GM21528 (cell line): ENCODE results near the gene JAGN1.
"Not testable (repeated sequence)": the region's sequence is repeated elsewhere in the genome, so short reads cannot be mapped to it uniquely, and the experiment has no call there.

ENCODE experiments used
- ATAC-seq: cut with Tn5 transposase; IDR thresholded peaks from one replicate; pipeline ENCODE4 v1.9.1; 2021; ENCODE audit warnings: mild to moderate bottlenecking, moderate library complexity; ENCODE audit not compliant: unreplicated experiment, low FRiP score

JAGN1 gene

DNA sequence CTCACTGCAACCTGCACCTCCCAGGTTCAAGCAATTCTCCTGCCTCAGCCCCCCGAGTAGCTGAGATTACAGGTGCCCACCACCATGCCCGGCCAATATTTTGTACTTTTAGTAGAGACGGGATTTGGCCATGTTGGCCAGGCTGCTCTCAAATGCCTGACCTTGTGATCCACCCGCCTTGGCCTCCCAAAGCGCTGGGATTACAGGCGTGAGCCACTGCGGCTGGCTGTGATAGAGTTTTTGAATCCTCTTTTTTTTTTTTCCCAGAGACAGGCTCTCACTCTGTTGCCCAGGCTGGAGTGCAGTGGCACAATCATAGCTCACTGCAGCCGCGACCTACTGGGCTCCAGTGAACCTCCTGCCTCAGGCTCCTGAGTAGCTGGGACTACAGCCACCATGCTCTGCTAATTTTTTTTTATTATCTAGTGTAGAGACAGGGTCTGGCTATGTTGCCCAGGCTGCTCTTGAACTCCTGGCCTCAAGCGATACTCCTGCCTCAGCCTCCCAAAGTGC, 25.2 kb upstream of the JAGN1 start:
- not testable (repeated sequence) for ATAC-seq

GRCh38 chr3:9866639-9867038, 23.8 kb upstream of the JAGN1 start:
- no peak for ATAC-seq

DNA sequence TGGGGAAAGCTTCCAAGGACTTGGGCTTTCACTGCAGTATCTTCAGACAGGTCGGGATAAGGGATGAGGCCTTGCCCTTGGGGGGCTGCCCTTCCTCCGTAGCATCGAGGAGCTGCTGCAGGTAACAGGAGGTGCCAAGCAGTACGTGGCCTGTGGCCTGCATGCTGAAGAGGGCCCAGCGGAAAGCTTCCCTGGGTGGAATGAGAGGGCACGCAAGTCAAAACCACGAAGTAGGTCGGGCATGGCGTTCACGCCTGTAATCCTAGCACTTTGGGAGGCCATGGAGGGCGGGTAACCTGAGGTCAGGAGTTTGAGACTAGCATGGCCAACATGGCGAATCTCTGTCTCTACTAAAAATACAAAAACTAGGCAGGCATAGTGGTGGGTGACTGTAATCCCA, 23.3 kb upstream of the JAGN1 start:
- ATAC-seq, result no peak

GRCh38 chr3:9869955-9870354, 20.5 kb upstream of the JAGN1 start:
- ATAC-seq, result no peak

DNA sequence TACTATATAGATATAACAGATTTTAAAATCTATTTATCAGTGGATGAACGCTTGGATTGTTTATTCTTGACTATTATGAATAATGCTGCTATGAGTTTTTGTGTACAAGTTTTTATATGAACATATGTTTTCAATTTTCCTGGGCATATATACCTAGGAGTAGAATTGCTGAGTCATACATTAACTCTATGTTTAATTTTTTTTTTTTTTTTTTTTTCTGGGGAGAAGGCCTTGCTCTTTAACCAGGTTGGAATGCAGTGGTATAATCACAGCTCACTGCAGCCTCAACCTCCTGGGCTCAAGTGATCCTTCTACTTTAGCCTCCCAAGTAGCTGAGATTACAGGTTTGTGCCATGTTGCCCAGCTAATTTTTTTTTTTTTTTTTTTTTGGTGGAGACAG, 19.4 kb upstream of the JAGN1 start:
- ATAC-seq, result no peak

GRCh38 chr3:9872067-9872466, 18.3 kb upstream of the JAGN1 start:
- ATAC-seq, result not testable (repeated sequence)

GRCh38 chr3:9875448-9875847, 15.0 kb upstream of the JAGN1 start:
- ATAC-seq, result no peak

DNA sequence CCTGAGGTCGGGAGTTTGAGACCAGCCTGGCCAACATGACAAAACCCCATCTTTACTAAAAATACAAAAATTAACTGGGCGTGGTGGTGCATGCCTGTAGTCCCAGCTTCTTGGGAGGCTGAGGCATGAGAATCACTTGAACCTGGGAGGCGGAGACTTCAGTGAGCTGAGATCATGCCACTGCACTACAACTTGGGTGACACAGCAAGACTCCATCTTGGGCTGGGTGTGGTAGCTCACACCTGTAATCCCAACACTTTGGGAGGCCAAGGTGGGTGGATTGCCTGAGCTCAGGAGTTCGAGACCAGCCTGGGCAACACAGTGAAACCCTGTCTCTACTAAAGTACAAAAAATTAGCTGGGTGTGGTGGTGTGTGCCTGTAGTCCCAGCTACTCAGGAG, 14.2 kb upstream of the JAGN1 start:
- ATAC-seq, result not testable (repeated sequence)

DNA sequence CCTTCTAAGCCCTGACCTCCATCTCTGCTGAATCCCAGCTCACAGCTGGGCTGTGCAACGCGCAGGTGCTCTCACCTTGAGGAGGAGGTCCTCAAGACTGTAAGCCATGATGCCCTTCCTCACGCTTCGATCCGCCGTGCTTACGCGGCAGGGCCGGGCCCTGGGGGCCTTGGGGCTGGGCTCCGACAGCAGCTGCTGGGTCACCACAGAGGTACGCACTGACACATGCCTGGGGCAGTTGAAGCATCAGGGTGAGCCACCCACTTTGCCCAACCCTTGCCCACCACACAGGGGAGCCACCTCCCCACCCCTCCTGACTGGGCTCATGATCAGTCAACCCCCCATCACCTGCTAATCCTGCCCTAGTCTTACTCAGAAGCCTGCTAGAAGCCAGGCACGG, 13.4 kb upstream of the JAGN1 start:
- no peak for ATAC-seq

GRCh38 chr3:9878700-9879099, 11.7 kb upstream of the JAGN1 start:
- no peak for ATAC-seq

DNA sequence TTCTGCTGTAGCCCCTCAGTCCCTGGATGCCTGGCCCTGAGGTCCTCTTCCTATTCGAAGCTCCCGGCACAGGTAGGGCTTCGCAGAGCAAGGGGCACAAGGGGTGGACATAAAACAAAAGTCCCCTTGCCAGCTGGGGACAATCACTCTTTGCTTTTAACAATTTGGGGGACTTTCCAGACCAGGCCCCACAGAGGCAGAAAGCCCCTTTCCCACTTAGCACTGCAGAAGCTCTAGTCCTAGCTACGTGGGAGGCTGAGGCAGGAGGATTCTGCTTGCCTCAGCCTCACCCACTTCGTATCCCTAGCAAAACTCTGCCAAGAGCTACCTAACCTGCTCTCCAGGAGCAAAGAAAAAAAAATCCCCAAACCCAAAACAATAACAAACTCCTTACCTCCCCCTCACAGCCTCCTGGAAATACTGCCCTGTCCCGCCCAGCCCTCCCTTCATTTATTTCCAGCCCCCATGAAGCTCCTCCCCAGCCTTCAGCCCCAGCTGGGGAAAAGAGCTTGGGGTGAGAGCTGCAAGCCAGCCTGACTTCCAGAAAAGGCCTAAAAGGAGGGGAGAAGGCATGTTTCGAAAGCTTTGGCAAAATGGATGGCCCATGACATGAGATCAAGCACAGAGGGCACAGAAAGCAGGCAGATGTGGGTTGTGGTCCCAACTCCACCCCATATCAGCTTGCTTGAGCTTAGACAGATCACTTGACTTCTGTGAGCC, 10.4 kb upstream of the JAGN1 start, which contains the start of gene CIDEC:
Gene CIDEC (minus strand): TSS at position 424 of the 720 bp plus-strand sequence. CDS start 1,767 bp downstream, outside the sequence.
- no peak for ATAC-seq

DNA sequence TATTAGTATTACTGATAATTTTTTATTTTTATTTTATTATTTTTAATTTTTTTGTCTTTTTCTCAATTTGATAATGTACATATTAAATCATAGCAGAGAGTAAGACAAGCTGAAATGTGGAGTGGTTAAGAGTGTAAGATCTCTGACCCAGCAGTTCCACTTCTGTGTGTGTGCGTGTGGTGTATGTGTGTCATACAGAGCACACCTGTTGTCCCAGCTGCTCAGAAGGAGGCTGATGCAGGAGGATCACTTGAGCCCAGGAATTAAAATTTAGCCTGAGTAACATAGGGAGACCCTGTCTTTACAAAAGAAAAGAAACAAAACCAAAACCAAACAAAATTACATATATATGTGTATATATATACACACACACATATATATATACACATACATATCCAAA, 9.0 kb upstream of the JAGN1 start:
- ATAC-seq, result no peak

DNA sequence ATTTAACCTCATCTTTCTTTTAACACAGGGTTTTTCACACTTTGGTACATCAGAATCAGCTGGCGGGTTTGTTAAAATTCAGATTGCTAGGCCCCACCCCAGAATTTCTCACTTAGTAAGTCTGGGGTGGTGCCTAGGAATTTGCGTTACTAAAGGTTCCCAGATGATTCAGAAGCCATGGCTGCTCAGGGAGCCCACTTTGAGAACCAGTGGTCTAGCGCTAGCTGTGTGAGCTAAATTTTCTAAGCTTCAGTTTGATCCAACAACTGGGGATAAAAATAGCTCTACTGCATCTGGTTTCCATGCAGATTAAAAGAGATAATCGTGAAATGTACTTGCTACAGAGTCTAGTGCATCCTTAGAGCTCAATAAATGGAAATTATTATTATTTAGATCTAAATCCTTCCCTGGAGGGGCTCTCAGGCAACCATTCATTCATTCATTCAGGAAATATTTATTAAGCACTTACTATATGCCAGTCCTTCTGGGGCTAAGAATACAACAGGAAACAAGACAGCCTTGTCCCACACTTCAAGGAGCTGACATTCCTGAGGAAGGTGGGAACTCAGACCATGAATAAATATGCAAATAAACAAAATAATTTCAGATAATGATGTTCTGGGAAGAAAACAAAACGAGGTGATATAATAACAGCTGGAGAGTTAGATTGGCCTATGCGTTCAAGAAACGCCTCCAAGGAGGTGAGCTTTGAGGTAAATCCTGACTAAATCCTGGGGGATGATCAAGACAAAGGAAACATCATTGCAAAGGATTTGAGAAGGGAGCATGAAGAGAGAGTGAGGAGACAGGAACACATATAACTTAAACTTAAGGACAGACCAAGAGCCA, 6.5 kb upstream of the JAGN1 start:
- ATAC-seq, result no peak

- no peak for ATAC-seq
These were observed 5.8 kb upstream of the JAGN1 start for GRCh38 chr3:9884555-9885165.

DNA sequence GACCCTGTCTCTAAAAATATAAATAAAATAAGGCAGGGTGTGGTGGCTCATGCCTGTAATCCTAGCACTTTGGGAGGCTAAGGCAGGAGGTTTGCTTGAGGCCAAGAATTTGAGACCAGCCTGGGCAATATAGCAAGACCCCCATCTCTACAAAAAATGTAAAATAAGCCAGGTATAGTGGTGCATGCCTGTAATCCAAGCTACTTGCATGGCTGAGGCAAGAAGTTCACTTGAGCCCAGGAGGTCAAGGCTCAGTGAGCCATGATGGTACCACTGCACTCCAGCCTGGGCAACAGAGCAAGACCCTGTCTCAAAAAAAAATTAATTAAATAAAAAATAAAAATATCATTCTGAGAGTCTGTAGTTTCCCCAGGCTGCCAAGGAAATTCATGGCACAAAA, 4.1 kb upstream of the JAGN1 start:
- no peak for ATAC-seq

DNA sequence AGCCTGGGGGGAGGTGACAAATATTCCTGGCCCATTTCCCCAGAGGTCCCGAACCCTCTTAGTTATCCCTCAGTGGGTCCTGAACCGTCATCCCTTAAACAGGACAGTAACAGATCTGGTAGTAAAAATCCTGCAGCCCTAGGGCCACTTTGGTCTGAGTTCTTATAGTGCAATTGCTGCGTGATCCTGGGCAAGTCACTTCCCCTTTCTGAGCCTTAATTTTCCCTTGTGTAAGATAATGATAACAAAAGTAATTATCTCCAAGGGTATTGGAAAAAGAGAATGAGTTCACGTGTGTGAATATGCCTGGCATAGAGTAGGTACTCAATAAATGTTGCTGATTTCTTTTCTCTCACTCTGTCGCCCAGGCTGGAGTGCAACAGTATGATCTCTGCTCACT, 2.9 kb upstream of the JAGN1 start:
- ATAC-seq, result no peak

GRCh38 chr3:9888540-9888939, 1.9 kb upstream of the JAGN1 start:
- ATAC-seq, result no peak

DNA sequence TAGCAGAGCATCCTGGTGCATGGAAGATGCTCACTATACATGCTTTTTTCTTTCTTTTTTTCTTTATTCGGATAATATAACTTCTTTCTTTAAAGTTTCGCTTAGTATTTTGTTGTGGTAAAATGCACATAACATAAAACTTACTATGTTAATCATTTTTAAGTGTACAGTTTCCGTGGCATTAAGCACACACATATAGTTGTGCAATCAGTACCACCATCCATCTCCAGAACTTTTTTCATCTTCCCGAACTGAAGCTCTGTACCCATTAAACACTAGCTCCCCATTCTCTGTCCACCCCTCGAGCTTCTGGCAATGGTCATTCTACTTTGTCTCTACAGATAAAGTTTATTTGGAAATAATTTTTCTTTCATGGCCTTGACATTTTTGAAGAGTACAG, 1.0 kb upstream of the JAGN1 start:
- no peak for ATAC-seq

DNA sequence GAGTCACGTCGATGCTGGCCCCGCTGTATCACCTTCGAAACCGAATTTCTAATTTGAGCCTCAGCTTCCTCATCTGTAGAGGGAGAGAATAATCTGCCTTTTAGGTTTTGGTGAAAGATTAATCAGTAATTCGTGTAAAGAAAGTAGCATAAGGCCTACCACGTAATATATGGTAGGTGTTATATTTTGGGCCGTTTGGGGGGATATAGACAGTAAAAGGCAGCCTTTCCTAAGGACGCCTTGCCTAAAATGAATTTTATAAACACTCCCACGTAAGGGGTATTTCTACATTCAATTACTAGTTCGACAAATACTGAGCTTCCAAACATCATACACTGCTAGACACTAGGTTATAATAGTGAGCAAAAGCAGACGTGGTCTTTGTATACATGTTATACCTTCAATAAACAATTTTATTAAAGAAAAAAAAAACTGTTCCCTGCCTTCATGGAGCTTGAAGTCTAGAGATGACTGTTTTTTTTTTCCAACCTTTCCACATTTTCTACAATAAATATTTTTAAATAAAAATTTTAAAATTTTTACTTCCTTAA, 737 bp downstream of the JAGN1 start:
- ATAC-seq, result no peak

DNA sequence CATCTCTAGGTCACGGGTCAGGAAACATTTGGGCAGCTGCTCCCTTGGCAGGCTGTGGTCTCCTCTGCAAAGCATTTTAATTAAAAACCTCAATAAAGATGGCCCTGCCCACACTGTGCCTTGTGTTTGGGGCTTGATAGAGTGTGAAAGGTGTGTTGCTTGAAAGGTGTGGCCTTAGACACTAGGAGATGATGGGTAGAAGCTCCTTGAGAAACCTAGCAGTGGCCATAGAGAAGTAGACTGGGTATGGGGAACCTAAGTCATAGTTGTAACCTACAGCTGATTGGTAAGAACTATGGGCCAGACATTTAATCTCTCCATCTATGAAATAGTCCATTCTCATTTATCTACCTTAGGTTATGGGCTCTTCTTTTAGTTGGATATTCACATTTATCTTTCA, 3.3 kb downstream of the JAGN1 start:
- no peak for ATAC-seq

DNA sequence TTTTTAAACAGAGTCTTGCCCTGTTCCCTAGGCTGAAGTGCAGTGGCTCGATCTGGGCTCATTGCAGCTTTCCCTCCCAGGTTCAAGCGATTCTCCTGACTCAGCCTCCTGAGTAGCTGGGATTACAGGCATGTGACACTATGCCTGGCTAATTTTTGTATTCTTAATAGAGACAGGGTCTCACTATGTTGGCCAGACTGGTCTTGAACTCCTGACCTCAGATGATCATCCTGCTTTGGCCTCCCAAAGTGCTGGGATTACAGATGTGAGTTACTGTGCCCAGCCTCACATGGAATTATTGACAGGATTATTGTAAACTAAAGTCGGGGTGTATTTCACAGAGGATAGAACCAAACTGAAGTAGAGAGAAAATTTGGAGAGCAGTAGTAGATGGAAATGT, 5.3 kb downstream of the JAGN1 start:
- ATAC-seq, result not testable (repeated sequence)
